Measurements from ENCODE around the gene ESM1. TPM values are rescaled to one million over a fixed set of nuclear protein-coding genes. Genes with fewer than 3 reads are reported as not detected.
A peak's percentile ranks its signal among the peaks of the same experiment; 100 is the strongest.
"Not testable (repeated sequence)": the region's sequence is repeated elsewhere in the genome, so short reads cannot be mapped to it uniquely, and the experiment has no call there.

ESM1 gene, protein sequence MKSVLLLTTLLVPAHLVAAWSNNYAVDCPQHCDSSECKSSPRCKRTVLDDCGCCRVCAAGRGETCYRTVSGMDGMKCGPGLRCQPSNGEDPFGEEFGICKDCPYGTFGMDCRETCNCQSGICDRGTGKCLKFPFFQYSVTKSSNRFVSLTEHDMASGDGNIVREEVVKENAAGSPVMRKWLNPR
- 3.1 TPM for polyA plus RNA-seq (2013, experiment 1 of 2; ENCODE audit: insufficient read length)
- 0.48 TPM for polyA plus RNA-seq (2013, experiment 2 of 2; ENCODE audit: insufficient read length)

DNA sequence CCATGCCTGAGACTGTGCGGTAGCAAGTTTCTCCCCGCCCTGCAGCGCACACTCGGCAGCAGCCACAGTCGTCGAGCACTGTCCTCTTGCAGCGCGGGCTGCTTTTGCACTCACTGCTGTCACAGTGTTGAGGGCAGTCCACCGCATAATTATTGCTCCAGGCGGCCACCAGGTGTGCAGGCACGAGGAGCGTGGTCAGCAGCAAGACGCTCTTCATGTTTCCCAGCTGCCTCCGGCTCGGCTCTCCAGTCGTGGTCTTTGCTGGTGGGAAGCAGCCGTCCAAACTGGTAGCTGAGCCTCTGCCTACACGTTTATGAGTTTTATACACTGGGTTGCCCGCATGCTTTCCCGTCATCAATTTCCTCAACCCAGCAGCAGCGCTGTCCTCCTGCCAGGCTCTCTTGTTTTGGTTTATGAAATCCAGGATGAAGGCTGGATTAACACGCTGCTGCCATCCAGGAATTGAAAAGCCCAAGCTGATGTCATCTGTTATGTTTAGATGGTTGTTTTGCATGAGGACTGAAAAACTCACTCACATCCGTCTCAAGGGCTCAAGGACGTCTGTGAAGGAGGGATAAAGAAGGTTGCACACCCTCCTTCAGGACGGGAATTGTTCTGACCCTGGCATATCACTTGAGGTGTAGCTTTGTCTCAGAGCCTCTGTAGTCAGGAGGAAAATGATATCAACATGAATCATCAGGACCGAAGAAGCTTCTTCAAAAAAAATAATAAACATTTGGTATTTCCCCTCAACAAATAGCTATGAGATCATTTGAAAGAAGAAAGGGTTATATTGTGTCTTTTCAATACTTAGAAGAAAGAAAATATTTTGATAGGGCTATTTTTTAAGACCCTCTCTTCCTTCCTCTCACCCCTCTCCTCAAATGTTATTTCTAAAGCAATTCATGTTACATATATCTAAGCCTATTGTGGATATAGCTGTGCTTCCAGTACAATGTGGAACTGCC lies at the start of gene ESM1:
Gene ESM1 (minus strand): TSS at position 293 of the 968 bp plus-strand sequence. CDS start 76 bp downstream, at position 217.
- peak; percentile 79 for DNase-seq

DNA sequence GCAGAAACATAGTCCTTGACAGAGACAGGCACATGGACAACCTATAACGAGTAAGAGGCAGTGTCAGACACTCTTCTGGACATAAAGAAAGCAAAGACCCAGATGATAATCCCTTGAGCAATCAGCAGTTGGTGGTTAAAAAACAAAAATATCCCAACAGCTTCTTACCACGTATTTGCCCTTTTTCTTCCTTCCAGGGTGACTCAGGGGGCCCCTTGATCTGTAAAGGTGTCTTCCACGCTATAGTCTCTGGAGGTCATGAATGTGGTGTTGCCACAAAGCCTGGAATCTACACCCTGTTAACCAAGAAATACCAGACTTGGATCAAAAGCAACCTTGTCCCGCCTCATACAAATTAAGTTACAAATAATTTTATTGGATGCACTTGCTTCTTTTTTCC lies 48.2 kb upstream of the ESM1 start:
- DNase-seq, result no peak

DNA sequence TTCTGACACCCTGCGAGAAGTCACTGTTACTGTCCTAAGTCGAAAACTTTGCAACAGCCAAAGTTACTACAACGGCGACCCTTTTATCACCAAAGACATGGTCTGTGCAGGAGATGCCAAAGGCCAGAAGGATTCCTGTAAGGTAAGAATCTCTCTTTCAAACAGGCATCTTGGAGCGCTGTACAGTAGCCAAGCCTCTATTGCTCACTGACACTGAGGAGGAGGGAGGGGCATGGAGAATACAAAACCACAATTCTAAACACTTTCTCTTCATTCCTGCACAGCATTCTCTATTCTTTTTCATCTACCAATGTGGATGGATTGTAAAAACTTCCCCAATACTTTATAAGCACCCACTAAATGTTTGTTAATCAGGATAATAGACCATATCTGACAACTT lies 46.1 kb upstream of the ESM1 start:
- peak; percentile 14 for DNase-seq

DNA sequence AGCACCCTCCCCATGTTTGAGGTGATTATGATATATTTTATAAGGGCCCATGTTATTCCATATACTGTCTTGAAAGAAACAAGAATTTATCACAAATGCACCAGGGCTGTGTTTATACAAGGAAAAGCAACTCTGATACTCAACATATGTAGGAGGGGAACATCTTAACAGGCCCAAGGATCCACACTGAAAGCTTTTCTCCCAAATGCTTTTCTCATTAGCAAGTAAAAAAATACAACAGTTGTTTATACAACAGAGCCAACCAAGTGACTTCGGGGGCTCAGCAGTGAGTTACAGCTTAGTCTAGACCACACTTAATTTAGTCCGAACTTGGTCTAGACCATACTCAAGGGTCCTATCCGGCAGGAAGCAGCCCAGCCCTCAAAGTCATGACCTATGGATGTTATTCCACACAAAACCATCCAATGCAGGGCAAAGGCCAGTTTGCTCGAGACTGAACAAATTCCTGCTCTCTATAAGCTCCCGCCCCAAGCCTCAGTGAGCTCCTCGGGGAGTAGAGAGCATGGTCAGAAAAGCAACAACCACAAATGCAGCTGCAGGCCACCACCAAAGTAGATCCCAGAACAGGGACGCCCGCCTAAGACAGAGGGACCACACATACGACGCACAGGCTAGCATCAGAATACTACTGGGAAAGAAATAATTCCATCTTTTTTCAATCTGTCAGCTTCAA lies 45.4 kb upstream of the ESM1 start:
- peak; percentile 64 for DNase-seq

DNA sequence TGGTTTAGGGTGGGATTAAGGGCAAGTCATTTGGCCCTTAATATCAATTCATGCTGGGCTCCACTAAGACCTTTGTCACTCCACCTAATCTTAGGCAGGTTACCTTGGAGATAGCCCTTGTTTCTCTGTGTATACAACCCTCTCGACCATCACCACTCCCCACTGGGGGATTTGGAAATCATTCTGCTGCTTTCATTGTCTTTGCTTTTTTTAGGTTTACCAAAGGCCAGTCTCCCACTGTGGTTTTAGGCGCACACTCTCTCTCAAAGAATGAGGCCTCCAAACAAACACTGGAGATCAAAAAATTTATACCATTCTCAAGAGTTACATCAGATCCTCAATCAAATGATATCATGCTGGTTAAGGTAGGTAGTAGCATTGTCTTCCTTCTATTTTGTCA lies 44.8 kb upstream of the ESM1 start:
- DNase-seq, result peak; percentile 51

DNA sequence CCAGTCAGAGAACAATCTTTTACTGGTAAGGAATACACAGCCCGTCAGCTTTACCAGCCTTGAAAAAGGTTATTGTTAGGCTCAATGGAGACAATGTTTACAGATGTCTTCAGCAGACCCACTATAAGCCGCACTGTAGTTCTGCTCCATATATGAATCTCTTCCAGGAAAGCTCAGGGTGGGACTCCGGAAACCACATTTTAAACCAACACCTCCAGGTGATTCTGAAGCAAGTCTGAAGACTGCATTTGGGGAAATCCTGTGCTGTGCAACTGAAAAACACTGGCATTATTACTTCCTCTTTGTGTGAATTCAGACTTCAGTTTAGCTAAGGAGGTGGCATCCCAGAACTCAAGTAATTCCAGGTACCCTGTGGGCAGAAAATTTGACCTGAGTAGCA lies 42.2 kb upstream of the ESM1 start:
- no peak for DNase-seq

DNA sequence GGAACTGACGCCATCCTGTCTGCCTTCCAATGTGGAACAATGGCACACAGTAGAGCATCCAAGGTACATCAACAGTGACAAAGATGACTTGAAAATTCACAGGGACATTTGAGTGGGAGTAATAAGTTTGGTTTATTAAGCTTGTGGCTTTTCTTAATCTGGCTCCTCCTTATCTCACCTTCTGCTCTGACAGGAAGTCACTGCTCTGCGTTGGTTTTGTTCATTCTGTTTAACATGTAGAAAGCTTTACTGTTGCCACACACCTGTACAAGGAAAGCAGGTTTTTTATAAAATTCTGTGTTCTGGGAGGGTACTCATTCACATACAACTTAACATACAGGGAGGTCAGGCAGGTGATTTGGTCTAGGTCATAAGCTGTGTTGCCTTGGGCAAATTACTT lies 37.1 kb upstream of the ESM1 start:
- DNase-seq, result no peak

DNA sequence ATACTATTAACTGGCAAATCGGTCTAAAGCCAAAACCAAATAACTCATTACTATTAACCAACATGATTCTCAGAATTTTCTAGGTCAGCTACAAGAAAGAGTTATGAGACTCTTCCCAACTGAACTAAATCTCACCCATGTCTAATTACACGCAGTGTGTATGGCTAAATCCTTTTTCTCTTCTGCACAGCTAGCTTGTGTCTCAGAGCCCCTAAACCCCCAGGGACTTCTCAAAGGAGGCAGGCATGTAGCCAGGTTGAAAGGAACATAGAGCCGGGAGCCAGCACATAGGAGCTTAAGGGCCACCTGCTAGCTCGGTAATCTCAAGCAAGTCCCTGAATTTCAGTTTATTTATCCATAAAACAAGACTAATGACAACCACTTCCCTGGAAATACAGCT lies 36.4 kb upstream of the ESM1 start:
- no peak for DNase-seq

DNA sequence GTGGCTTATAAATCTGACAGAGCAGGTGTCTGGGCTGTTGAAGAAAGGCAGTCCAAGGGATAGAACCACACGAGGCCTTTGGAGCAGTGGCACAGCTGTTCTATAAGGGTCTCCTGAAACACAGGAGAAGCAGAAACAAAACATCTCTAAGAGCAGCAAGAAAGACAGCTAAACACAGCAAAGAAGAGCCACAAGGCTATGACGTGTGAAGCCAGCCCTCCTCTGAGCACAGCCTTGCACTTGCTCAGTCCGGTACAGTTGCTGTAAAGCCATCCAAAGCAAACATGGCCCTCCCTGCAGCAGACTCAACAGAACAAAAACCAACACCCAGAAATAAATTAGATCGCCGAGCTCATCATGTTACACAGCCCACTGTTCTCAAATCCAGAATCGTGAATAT lies 36.0 kb upstream of the ESM1 start:
- no peak for DNase-seq

DNA sequence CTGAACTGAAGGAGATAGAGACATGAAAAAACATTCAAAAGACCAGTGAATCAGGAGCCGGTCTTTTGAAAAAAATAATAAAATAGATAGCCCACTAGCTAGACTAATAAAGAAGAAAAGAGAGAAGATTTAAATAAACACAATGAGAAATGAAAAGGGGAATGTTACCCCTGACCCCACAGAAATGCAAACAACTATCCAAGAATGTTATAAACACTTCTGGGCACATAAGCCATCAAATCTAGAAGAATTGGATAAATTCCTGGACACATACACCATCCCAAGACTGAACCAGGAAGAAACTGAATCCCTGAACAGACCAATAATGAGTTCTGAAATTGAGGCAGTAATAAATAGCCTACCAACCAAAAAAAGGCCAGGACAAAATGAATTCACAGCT lies 24.8 kb upstream of the ESM1 start:
- not testable (repeated sequence) for DNase-seq

DNA sequence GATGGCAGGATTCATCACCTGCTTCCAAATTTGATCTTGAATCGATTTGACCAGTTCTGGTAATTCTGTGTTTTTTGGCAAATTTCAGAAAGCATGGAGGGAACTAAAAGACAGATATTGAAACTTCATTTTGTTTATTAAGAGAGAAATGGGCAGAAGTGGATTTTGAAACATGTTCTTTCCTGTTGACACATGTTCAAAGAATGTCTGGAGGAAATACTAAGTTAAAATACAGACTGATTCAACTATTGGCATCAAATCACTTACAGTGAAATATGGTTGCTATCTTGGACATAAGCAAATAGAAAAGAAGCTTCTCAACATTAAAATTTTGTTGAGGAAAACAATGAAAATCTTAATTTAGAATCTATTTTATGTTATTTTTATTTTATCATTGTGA lies 19.3 kb upstream of the ESM1 start:
- peak; percentile 66 for DNase-seq

DNA sequence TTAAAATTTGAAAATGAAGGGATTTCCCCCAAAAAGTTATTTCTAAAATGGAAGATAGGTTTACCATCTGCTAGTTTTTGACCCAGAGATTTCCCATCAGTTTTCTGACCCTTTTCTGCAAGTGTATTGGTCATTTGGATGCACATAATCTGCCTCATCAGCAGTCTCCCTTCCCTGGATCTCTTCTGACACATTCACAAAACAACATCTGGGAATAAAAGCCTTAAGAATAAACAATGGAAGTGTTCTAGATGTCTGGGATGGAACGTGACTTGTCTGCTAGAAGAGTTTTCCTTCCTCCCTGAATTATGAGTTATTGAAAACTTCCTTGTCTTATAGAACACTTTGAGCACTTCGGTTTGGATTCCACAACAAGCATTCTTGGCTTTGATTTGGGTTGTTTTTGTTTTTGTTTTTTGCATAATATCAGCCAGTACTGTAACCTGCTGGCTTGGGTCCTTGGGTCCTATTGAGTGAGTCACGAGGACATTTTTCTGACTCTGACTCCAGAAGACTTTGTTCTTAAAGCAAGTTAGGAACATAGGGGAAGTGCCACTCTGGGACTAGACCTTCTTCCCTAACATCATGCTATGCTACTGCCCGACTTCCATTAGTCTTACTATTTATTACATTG lies 18.2 kb upstream of the ESM1 start:
- no peak for DNase-seq

DNA sequence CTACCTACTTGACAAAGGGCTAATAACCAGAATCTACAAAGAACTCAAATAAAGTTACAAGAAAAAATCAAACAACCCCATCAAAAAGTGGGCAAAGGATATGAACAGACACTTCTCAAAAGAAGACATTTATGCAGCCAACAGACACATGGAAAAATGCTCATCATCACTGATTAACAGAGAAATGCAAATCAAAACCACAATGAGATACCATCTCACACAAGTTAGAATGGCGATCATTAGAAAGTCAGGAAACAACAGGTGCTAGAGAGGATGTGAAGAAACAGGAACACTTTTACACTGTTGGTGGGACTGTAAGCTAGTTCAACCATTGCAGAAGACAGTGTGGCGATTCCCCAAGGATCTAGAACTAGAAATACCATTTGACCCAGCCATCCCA lies 16.8 kb upstream of the ESM1 start:
- DNase-seq, result not testable (repeated sequence)

DNA sequence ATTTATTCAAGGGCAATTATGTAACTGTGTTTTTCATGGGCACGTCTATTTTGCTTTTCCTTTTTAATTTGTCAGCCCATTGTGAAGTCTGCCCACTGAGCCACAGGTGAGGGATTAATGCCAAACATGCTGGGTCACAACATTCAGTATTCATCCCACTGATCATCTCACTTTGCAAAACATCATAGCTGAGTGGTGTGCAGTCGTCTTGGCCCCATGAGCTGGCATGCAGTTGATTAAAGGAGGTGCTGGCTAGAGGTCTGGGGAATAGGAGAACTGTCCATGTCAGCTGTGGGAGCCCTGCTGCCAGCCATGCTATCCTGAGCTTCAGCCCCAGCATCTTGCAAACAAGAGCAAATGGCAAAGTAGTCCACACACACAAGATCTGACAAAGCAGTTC lies 11.7 kb upstream of the ESM1 start:
- DNase-seq, result no peak

DNA sequence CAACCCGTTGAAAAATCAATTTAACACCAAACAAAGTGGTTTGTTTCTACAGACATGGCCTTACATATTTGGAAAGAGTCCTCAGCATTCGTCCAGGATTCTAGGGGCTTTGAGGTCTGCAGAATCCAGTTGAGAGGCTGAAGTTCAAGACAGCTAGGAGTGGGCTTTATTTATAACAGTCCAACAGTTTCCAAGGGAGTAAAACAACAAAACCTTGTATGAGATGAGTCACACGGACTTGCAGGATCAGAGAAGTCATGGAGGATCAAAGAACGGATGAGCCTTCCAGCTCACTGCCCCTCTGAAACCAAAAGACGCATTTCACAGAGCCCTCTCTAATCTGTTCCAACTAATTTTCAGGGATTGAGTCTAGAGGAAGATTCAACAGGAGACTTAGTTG lies 11.1 kb upstream of the ESM1 start:
- DNase-seq, result peak; percentile 54

DNA sequence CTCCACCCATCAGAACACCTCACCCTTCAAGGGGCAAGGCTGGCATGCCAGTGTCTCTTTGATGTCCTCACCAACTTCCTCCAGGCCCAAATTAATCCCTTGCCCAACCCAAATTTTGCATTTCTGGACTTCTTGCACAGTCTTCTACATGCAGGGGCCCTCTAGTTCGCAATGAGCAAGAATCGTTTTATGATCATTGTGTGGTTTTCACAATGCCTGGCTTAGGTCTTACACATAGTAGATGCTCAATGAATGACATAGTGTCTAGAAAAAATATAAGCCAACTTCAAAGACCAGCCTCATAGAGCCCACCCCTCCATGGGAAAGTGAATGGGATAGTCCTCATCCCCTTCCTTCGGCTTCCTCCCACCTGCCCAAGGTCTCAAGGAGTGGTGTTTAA lies 9.8 kb upstream of the ESM1 start:
- no peak for DNase-seq

DNA sequence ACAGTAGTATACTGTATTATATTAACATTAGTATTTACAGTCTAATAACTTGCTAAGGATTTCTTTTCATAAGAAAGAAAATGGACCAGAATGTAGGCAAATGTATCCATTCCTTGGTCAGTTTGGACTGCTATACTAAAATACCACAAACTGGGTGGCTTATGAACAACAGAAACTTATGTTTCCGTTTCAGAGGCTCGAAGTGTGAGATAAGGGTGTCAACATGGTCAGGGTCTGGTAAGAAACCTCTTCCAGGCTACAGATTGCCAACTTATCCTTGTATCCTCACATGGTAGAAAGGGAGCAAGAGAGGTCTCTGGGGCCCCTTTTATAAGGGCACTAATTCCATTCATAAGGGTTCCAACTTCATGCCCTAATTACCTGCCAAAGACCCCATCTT lies 9.2 kb upstream of the ESM1 start:
- no peak for DNase-seq

DNA sequence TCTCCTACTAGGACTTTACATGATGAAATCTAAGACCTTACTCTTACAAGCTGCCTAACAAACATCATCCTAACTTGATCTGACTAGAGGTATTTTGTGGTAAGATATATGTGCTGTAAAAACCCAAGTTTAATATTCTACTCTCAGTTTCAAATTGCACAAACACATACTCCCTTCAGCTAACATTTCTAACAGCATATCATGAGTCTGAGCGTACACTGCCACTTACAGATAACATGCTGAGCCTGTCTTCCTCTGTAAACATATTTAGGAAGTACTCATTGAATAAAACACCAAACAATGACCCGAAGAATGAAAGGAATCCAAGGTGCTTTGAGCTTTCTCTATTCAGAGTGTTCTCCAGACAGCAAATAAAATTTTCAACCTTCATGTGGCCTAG lies 7.9 kb upstream of the ESM1 start:
- peak; percentile 52 for DNase-seq

DNA sequence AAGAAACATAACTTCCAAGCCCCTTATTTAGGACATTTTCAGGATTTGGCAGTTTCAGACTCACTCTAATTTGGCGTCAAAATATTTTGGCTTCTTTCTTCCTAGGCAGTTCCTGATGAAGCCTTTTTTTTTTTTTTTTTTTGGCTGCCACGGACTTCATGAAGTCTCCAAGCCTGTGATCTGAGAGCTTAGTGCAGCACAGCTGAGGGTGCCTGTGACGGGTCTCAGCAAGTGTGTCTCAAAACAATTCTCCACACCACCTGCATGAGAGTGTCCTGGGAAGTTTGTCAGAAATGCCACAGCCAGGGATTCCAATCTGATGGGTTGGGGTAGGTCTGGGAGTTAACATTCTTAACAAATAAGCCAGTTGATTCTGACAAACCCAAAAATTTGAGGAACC lies 6.0 kb upstream of the ESM1 start:
- DNase-seq, result no peak

DNA sequence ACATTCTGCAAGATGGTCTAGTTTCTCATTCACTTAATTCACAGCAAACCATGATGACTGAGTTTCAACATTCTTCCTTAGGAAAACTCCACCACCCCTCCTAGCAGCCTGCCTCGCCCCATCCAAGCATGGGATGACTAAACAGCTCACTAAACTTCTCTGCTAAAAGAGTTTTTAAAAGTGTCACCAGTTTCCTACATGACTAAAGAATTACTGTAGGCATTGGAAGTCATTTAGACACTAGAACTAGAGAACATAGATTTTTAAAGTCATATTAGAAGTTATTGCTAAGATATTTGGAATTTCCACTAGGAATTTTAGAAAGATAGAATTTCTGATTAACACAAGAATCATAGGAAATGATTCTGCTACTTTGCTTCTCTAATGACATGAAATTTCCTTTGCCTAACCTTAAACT lies 5.5 kb upstream of the ESM1 start:
- peak; percentile 93 for DNase-seq

DNA sequence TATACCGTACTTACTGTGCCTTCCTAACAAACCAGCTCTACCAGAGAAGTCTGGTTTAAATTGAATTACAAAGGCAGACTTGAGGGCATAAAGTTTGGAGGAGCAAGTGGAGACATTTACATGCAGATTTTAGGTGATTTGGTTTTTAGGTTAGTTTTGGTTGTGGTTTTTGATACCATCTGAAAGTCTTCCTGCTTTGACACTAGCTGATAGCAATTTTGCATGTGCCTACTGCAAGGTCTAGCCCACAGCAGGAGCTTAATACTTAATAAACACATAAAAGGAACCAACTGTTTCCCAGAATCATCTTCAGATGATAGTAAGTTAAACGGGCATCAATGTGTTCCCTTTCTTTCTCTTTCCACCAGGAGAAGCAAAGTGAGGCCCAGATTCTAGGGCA lies 3.4 kb upstream of the ESM1 start:
- DNase-seq, result no peak

DNA sequence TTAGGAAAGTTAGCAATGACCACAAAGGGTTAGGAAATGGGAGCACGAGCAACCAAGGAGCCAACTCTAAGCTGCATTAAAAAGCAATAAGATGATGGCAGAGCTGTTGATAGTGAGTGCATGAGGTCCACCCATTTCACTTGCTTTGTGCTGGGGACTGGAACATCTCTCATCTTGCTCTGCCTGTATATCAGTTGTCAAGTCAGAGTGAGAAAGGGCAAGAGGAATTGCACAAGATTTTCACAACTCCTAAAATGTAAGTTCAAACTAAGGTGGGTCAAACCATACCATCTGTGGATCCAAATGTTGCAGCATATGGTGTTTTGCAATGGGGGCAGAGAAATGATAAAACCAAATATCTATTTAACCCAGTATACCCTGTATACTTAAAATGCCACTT lies 2.8 kb upstream of the ESM1 start:
- no peak for DNase-seq

DNA sequence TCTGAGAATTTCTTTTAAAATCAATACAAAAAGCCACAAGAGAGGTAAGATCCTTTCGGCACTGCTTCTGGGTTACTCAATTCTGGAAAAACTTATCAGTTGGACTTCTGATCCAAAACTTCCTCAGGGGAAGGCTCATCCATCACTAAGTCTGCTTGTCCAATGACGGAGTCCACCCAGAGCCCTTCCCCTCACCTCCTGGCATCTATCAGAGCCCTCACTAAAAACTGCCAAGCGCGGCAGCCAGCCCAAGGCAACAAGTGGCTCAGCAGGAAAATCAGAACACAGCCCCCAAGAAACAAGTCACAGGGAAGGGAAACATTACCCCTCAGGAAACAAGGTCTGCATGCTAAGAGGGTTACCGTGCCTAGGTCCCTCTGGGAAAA lies 869 bp upstream of the ESM1 start:
- no peak for DNase-seq
